Glutamatergic neuron (in vitro differentiated cells): ENCODE measurements around the gene MRPS24. TPM values are rescaled to one million over a fixed set of nuclear protein-coding genes. Genes with fewer than 3 reads are reported as not detected.

Experiments used
- DNase-seq: peaks from one replicate; pipeline ENCODE4 v3.0.0; 2022
- H3K27ac Mint-ChIP-seq: one replicate; pipeline ENCODE4 v1.8.0; 2020; ENCODE audit warnings: mild to moderate bottlenecking, mixed read lengths, inconsistent platforms; ENCODE audit not compliant: unreplicated experiment
- H3K27me3 Mint-ChIP-seq: one replicate; pipeline ENCODE4 v1.8.0; 2020; ENCODE audit warnings: mild to moderate bottlenecking, moderate library complexity, mixed read lengths, inconsistent platforms; ENCODE audit not compliant: unreplicated experiment
- H3K36me3 Mint-ChIP-seq: one replicate; pipeline ENCODE4 v1.8.0; 2020; ENCODE audit warnings: mild to moderate bottlenecking, mixed read lengths, inconsistent platforms; ENCODE audit not compliant: unreplicated experiment
- H3K4me1 Mint-ChIP-seq: one replicate; pipeline ENCODE4 v1.8.0; 2020; ENCODE audit warnings: mild to moderate bottlenecking, low read depth, mixed read lengths, inconsistent platforms; ENCODE audit not compliant: unreplicated experiment
- H3K4me3 Mint-ChIP-seq: one replicate; pipeline ENCODE4 v1.8.0; 2020; ENCODE audit warnings: mild to moderate bottlenecking, mixed read lengths, inconsistent platforms; ENCODE audit not compliant: unreplicated experiment
- H3K9me3 Mint-ChIP-seq: one replicate; pipeline ENCODE4 v1.8.0; 2020; ENCODE audit warnings: mild to moderate bottlenecking, moderate library complexity, mixed read lengths, inconsistent platforms; ENCODE audit not compliant: unreplicated experiment
- total RNA-seq: library from RNA; stranded (reverse); fragmentation: NEBNext Ultra II Directional; extraction: Animal tissue kit (Norgen Biotek cat#: 25700); gene quantifications from one replicate; pipeline ENCODE4 v1.2.1, GENCODE V29; 2021; ENCODE audit not compliant: unreplicated experiment
- TF ChIP-seq, protein P1 (sequence below): fragments of 200-600 bp; sonication (generic); IDR thresholded peaks from one replicate; pipeline ENCODE4 v1.5.0; 2021; ENCODE audit not compliant: partially characterized antibody, unreplicated experiment

The MRPS24 gene
- total RNA-seq, 1 donor from 2014 or later: 60.8 TPM

DNA sequence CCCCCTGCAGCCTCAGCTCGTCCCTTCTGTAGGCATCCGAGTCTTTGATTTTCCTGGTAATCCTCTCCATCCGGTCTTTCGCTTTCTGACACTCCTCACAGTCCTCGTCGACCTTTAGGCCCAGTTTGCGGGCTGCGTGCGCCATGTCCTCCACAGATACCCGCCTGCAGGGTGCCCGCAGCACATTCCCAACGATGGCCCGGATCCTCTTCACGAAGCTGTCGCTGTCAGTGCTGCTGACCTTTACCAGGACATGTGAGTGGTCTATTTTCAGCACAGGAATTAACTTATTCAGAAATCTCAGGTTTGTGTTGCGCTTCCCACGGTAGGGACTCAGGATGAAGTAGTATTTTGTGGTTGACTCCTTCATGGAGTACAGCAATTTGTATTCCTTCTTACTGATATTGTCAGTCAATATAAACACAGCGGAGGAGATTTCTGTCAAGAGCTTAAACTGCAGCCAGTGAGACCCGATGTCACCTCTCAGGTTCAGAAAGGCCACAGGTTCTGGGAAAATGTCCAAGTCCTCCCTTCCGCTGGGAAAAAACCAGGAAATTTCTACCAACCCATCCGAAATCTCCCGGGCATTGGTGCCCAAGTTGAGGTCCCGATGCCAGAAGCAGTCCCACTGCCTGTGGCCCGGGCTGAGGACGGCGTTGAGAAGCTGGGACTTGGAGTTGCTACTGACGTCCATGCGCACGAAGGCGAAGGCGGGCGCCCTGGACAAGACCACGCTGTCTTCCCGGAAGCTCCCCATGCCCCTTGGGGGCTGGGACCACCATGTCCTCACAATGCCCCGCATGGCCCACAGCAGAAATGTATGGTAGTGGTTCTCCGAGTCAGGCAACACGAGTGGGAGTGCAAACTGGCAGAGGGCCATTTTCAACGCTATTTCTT, 8.9 kb upstream of the MRPS24 start:
- Mint-ChIP-seq H3K9me3 (peaks cover 1% of the 10 kb centered on the region), H3K4me1 (no peaks in the 10 kb centered on the region), H3K27ac (no peak overlapping the region), H3K36me3 (peaks cover 7% of the 10 kb centered on the region), H3K4me3 (no peak overlapping the region), H3K27me3 (peaks cover 5% of the 10 kb centered on the region)
- no peak for DNase-seq
- TF ChIP-seq, protein P1, sequence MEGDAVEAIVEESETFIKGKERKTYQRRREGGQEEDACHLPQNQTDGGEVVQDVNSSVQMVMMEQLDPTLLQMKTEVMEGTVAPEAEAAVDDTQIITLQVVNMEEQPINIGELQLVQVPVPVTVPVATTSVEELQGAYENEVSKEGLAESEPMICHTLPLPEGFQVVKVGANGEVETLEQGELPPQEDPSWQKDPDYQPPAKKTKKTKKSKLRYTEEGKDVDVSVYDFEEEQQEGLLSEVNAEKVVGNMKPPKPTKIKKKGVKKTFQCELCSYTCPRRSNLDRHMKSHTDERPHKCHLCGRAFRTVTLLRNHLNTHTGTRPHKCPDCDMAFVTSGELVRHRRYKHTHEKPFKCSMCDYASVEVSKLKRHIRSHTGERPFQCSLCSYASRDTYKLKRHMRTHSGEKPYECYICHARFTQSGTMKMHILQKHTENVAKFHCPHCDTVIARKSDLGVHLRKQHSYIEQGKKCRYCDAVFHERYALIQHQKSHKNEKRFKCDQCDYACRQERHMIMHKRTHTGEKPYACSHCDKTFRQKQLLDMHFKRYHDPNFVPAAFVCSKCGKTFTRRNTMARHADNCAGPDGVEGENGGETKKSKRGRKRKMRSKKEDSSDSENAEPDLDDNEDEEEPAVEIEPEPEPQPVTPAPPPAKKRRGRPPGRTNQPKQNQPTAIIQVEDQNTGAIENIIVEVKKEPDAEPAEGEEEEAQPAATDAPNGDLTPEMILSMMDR: no peak

DNA sequence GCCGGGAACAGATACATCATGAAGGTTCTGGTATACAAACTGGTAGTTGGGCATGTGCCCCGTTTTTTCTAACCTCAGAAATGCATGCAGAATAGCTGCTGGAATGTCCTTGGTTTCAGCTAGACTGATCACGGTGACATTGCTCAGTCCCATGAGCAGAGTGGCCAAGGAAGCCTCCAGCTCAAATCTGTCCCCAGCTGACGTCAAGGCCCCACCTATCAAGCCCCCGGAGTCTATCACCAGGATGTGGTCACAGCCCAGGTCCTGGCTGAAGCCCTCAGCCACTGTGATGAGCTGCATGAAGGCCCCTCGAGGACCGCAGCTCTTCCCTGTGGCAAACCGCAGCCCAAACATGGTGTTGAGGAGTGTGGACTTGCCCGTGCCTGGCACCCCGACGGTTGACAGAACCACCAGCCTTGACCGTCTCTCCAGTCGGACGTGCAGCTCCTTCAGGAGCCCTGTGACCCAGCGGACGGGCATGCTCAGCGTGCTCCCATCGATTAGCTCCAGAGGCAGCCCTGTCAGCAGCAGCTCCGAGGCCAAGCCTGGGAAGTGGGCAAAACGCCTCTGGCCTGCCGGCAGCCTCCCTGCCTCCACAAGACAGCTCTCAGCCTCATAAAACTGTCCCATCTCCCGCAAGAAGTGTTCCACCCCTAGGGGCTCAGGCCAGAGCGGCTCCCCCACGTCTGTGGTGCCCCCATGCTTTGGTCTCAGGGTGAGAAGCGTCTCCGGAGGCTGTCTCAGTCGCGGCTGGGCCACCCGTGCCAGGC, 7.8 kb upstream of the MRPS24 start:
- peaks cover 5% of the 10 kb centered on the region for H3K27me3 Mint-ChIP-seq
- H3K36me3 Mint-ChIP-seq: peaks cover 7% of the 10 kb centered on the region
- H3K4me1 Mint-ChIP-seq: peaks cover 3% of the 10 kb centered on the region
- no peak overlapping the region for H3K27ac Mint-ChIP-seq
- no peak overlapping the region for H3K4me3 Mint-ChIP-seq
- TF ChIP-seq, protein P1: no peak
- no peak for DNase-seq
- peaks cover 1% of the 10 kb centered on the region for H3K9me3 Mint-ChIP-seq

GRCh38 chr7:43876241-43876640, 6.9 kb upstream of the MRPS24 start:
- peaks cover 5% of the 10 kb centered on the region for H3K27me3 Mint-ChIP-seq
- H3K4me1 Mint-ChIP-seq: peaks cover 8% of the 10 kb centered on the region
- H3K9me3 Mint-ChIP-seq: peaks cover 1% of the 10 kb centered on the region
- no peak overlapping the region for H3K4me3 Mint-ChIP-seq
- peaks cover 7% of the 10 kb centered on the region for H3K36me3 Mint-ChIP-seq
- no peak for DNase-seq
- TF ChIP-seq, protein P1: no peak
- H3K27ac Mint-ChIP-seq: no peak overlapping the region

DNA sequence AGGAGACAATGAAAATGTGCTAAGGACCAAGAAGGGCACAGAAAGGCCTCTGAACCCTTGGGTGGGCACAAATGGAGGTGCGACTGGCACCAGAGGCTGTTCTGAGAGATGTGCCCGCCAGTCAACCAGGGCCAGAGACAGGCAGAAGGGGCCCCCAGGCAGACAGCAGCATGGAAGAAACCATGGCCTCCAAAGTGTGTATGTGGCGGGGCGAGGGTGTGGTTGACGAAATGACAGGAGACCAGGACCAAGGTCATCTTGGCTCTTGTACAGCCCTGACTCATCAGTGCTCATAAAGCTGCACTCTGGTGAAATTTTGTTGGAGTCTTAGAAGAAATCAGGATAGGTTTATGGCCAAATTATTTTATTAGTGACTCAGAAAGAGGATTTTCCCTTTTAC, 4.0 kb upstream of the MRPS24 start:
- peaks cover 10% of the 10 kb centered on the region for H3K27me3 Mint-ChIP-seq
- peaks cover 7% of the 10 kb centered on the region for H3K36me3 Mint-ChIP-seq
- TF ChIP-seq, protein P1: no peak
- H3K9me3 Mint-ChIP-seq: peaks cover 6% of the 10 kb centered on the region
- no peak overlapping the region for H3K4me3 Mint-ChIP-seq
- peaks cover 12% of the 10 kb centered on the region for H3K4me1 Mint-ChIP-seq
- H3K27ac Mint-ChIP-seq: no peak overlapping the region
- DNase-seq: no peak
